ENCODE measurements around the gene SPOP. TPM values are rescaled to one million over a fixed set of nuclear protein-coding genes. Genes with fewer than 3 reads are reported as not detected.

Gene SPOP
- total and polyA plus RNA-seq, 2 of the 4 experiments (the other 2 are of a cell fraction), result 24.9 to 47.5 TPM

DNA sequence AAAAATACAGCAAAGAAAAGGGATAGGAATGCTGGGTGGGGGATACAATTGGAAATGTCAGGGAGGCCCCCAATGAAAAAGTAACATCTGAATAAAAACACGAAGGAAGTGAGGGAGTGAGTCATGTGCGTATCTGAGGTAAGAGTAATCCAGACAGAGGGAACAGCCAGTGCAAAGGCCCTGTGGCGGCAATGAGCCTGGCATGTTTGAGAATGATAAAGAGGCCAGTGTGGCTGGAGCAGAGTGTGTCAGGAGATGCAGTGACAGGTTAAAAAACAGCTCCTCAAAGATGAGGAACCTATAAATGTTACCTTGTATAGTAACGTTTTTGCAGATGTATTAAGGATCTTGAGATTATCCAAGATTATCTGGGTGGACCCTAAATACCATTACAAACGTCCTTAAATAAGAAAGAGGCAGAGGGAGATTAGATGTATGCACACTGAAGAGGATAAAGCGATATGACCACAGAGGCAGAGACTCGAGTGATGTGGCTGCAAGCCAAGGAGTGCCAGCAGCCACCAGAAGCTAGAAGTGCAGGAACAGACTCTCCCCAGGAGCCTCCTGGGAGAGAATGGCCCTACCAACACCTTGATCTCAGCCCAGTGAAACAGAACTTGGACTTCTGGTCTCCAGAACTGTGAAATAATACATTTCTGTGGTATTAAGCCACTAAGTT is 47.7 kb upstream of the SPOP start:
- Histone ChIP-seq H3K4me3 (ENCODE audit: insufficient read depth, low read depth, low read length) (no peak overlapping the region), H3K4ac (ENCODE audit: low read depth, low read length) (no peak overlapping the region), H2AFZ (replicated peaks; ENCODE audit: low read length, poor library complexity) (no peak overlapping the region), H2BK120ac (ENCODE audit: low read depth, low read length) (no peak overlapping the region), H4K91ac (ENCODE audit: insufficient read depth, low read depth, low read length) (no peak overlapping the region), H3K9me1 (ENCODE audit: insufficient read depth, low read length) (no peaks in the 10 kb centered on the region), H2AK9ac (replicated peaks; ENCODE audit: low read depth, low read length, poor library complexity) (no peak overlapping the region), H3K9me3 (ENCODE audit: control insufficient read depth, insufficient read depth, low read length) (no peaks in the 10 kb centered on the region), H2AK5ac (ENCODE audit: low read depth, low read length) (no peak overlapping the region), H3K18ac (ENCODE audit: low read depth, low read length) (no peak overlapping the region), H2BK15ac (ENCODE audit: low read depth, low read length) (no peak overlapping the region), H3K4me1 (ENCODE audit: control insufficient read depth, insufficient read depth, low read length) (peaks cover 3% of the 10 kb centered on the region; the same call in 1 of the 2 replicates), H3K27me3 (ENCODE audit: control insufficient read depth, insufficient read depth, low read length) (peaks cover 2% of the 10 kb centered on the region; the same call in 1 of the 2 replicates), H2BK20ac (ENCODE audit: low read depth, low read length) (no peak overlapping the region), H3K27ac (ENCODE audit: insufficient read depth, low read length) (no peak overlapping the region), H4K5ac (ENCODE audit: low read depth, low read length) (no peak overlapping the region), H3K23ac (ENCODE audit: low read depth, low read length) (no peak overlapping the region), H3K56ac (ENCODE audit: extremely low read depth, insufficient read depth, low read length) (no peak overlapping the region), H3K36me3 (ENCODE audit: control insufficient read depth, insufficient read depth, low read length) (no peaks in the 10 kb centered on the region), H4K20me1 (ENCODE audit: insufficient read depth, low read length) (no peaks in the 10 kb centered on the region), H4K8ac (ENCODE audit: low read depth in 2 of 2, low read length in 2 of 2) (no peak overlapping the region), H3K14ac (replicated peaks; ENCODE audit: low read depth, low read length) (no peak overlapping the region), H3K79me1 (ENCODE audit: low read depth in 1 of 2, low read length in 2 of 2) (no peaks in the 10 kb centered on the region), H3K9ac (ENCODE audit: low read depth, low read length) (no peak overlapping the region), H2BK5ac (ENCODE audit: low read depth, low read length, poor library complexity, severe bottlenecking) (no peak overlapping the region), H3K4me2 (ENCODE audit: low read depth, low read length) (no peak overlapping the region)
- CTCF ChIA-PET, result no interaction called here
- ATAC-seq (ENCODE audit: low read depth), result no peak
- WGBS, 2 experiments (ENCODE audit: extremely low coverage in 2 of 2, insufficient read length in 1 of 2), result 95% methylated on average over 3 of the region's 7 CpGs; no CpG with 5 or more reads in 1 of the 2 experiments
- no peak for DNase-seq
- no TSS peak for BruUV-seq (replicated peaks)
- dilution Hi-C loops (cut with HindIII; ENCODE audit: low sequenced_read_pairs, unreplicated experiment), result no loop called here
- TF ChIP-seq FOS (IDR thresholded peaks at IDR 0.05; ENCODE audit: low read depth, low read length) (no peak), BHLHE40 (IDR thresholded peaks at IDR 0.05; ENCODE audit: low read depth, low read length) (no peak), RAD21 (IDR thresholded peaks at IDR 0.05; ENCODE audit: low read length) (no peak), RFX5 (IDR thresholded peaks at IDR 0.05; ENCODE audit: low read depth, low read length) (no peak), NFE2L2 (IDR thresholded peaks at IDR 0.05; ENCODE audit: low read depth, low read length) (no peak), CEBPB (IDR thresholded peaks at IDR 0.05; ENCODE audit: low read depth, low read length) (no peak), POLR2A (IDR thresholded peaks at IDR 0.05; ENCODE audit: low read depth, low read length) (no peak), RCOR1 (IDR thresholded peaks at IDR 0.05; ENCODE audit: insufficient replicate concordance, low read length) (no peak), MAZ (IDR thresholded peaks at IDR 0.05; ENCODE audit: borderline replicate concordance, low read depth, low read length) (no peak), MXI1 (IDR thresholded peaks at IDR 0.05; ENCODE audit: borderline replicate concordance, low read depth, low read length) (no peak), SMC3 (IDR thresholded peaks at IDR 0.05; ENCODE audit: low read depth, low read length) (no peak), CHD1 (IDR thresholded peaks at IDR 0.05; ENCODE audit: low read depth, low read length) (no peak), MAFK (IDR thresholded peaks at IDR 0.05; ENCODE audit: low read depth, low read length) (no peak)
- TF ChIP-seq, protein P1, sequence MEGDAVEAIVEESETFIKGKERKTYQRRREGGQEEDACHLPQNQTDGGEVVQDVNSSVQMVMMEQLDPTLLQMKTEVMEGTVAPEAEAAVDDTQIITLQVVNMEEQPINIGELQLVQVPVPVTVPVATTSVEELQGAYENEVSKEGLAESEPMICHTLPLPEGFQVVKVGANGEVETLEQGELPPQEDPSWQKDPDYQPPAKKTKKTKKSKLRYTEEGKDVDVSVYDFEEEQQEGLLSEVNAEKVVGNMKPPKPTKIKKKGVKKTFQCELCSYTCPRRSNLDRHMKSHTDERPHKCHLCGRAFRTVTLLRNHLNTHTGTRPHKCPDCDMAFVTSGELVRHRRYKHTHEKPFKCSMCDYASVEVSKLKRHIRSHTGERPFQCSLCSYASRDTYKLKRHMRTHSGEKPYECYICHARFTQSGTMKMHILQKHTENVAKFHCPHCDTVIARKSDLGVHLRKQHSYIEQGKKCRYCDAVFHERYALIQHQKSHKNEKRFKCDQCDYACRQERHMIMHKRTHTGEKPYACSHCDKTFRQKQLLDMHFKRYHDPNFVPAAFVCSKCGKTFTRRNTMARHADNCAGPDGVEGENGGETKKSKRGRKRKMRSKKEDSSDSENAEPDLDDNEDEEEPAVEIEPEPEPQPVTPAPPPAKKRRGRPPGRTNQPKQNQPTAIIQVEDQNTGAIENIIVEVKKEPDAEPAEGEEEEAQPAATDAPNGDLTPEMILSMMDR (conservative IDR thresholded peaks at IDR 0.05; ENCODE audit: low read depth, low read length), result no peak
- TF ChIP-seq, protein P2, sequence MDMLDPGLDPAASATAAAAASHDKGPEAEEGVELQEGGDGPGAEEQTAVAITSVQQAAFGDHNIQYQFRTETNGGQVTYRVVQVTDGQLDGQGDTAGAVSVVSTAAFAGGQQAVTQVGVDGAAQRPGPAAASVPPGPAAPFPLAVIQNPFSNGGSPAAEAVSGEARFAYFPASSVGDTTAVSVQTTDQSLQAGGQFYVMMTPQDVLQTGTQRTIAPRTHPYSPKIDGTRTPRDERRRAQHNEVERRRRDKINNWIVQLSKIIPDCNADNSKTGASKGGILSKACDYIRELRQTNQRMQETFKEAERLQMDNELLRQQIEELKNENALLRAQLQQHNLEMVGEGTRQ (IDR thresholded peaks at IDR 0.05; ENCODE audit: low read depth, low read length), result no peak
- TF ChIP-seq, protein P3, sequence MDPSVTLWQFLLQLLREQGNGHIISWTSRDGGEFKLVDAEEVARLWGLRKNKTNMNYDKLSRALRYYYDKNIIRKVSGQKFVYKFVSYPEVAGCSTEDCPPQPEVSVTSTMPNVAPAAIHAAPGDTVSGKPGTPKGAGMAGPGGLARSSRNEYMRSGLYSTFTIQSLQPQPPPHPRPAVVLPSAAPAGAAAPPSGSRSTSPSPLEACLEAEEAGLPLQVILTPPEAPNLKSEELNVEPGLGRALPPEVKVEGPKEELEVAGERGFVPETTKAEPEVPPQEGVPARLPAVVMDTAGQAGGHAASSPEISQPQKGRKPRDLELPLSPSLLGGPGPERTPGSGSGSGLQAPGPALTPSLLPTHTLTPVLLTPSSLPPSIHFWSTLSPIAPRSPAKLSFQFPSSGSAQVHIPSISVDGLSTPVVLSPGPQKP (IDR thresholded peaks at IDR 0.05; ENCODE audit: borderline replicate concordance, low read depth, low read length), result no peak
- in situ Hi-C loops (cut with MboI; ENCODE audit: low sequenced_read_pairs), result no loop called here
- POLR2A ChIA-PET (ENCODE audit: unreplicated experiment), result no interaction called here
- intact Hi-C loops (cut with micrococcal nuclease), result no loop called here
